Skeletal muscle tissue (tissue), 4 donors: ENCODE data around the gene EFCAB11. TPM values are rescaled to one million over a fixed set of nuclear protein-coding genes. Genes with fewer than 3 reads are reported as not detected.

Experiments used
- H3K27ac ChIP-seq: one replicate; pipeline ENCODE4 v1.7.0; 2013; ENCODE audit warnings: mild to moderate bottlenecking, low read depth, low read length, inconsistent platforms
- H3K27me3 ChIP-seq, 3 donors: one replicate each; pipeline ENCODE4 v1.7.0; 2013; ENCODE audit warnings: low read length in 3 of 3; ENCODE audit not compliant: control insufficient read depth in 3 of 3, insufficient read depth in 3 of 3
- H3K36me3 ChIP-seq, 3 donors: one replicate each; pipeline ENCODE4 v1.7.0; 2013; ENCODE audit warnings: low read length in 3 of 3; ENCODE audit not compliant: control insufficient read depth in 3 of 3, insufficient read depth in 3 of 3
- H3K4me1 ChIP-seq, 3 donors: one replicate each; pipeline ENCODE4 v1.7.0; 2013; ENCODE audit warnings: low read length in 3 of 3, mild to moderate bottlenecking in 3 of 3; ENCODE audit not compliant: control insufficient read depth in 3 of 3, insufficient read depth in 3 of 3
- H3K4me3 ChIP-seq, 3 donors: one replicate each; pipeline ENCODE4 v1.7.0; 2013; ENCODE audit warnings: low read length in 3 of 3
- H3K9ac ChIP-seq, 3 donors: one replicate each; pipeline ENCODE4 v1.7.0; 2013; ENCODE audit warnings: low read length in 3 of 3, mild to moderate bottlenecking in 3 of 3, moderate library complexity in 2 of 3, low read depth in 1 of 3
- H3K9me3 ChIP-seq, 3 donors: one replicate each; pipeline ENCODE4 v1.7.0; 2013; ENCODE audit warnings: low read length in 3 of 3; ENCODE audit not compliant: control insufficient read depth in 3 of 3
- total RNA-seq: library from RNA; depleted of rRNA; stranded (reverse); fragments of >200 nt; gene quantifications from one replicate; pipeline ENCODE4 v1.2.3, GENCODE V29; 2014
- donor health status: Osteomylitis.

EFCAB11 gene
- total RNA-seq, 1 donor from 2014 or later, result 7.3 TPM

DNA sequence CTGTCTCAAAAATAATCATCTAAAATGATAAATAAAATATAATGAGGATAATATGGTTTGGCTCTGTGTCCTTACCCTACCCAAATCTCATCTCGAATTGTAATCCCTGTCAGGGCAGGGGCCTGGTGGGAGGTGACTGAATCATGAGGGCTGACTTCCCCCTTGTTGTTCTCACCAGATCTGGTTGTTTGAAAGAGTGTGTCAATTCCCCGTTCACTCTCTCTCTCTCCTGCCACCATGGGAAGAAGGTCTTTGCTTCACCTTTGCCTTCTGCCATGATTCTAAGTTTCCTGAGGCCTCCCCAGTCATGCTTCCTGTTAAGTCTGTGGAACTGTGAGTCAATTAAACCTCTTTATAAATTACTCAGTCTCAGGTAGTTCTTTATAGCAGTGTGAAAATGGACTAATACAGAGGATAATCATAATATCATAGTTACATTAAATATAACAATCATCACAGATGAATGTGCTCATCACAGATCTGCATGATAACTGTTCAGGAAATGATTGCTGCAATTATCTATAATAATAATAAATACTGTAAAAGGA lies 12.6 kb downstream of the EFCAB11 start:
- H3K27ac ChIP-seq, result no peak overlapping the region
- H3K27me3 ChIP-seq, result no peaks in the 10 kb centered on the region
- no peaks in the 10 kb centered on the region for H3K4me1 ChIP-seq
- H3K36me3 ChIP-seq, result no peaks in the 10 kb centered on the region
- no peak overlapping the region for H3K4me3 ChIP-seq
- H3K9me3 ChIP-seq, result no peaks in the 10 kb centered on the region
- H3K9ac ChIP-seq, result no peak overlapping the region

DNA sequence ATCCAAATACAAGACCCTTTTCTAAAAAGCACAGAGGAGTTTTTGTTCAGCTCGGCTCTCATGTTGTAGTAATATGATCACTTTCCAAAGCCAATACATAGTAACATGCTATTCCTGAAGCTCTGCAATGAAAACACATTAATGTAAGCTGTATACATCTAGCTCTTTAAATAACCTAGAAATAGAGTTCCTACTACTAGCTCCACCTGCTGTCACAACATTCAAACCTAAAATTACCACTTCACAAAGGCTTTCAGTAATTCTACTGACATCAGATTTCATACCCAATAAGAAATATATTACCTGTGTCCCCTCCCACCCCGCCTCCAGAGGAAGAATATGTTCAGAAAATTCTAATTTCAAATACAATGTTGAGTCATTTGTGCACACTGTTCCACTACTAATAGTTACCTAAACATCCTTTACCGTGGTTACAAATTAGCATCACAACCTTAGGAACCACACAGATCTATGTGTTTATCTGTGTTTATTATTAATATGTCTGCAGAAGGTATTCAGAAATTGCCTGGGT lies 17.8 kb downstream of the EFCAB11 start:
- H3K9ac ChIP-seq, result no peak overlapping the region

DNA sequence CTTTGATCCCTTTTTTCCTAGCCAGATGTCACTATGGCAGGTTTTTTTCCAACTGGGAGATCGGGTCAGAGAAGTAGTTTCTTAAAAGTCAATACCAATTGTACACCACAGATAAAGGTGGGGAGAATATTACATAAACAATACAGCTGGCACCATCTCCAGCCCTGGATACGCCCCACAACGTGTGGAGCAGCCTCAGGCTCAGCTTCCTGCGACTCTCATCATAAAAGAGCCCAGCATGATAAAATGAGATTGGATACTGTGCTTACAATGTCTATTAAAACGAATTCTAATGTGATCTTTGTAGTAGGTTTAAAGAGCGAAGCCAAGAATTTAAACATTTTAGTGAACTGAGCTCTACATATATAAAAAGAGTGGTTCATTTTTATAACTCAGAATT lies 21.5 kb downstream of the EFCAB11 start:
- H3K9me3 ChIP-seq, result no peaks in the 10 kb centered on the region
- no peaks in the 10 kb centered on the region for H3K27me3 ChIP-seq
- no peaks in the 10 kb centered on the region for H3K4me1 ChIP-seq
- H3K27ac ChIP-seq, result no peak overlapping the region
- H3K4me3 ChIP-seq, result no peak overlapping the region
- no peak overlapping the region for H3K9ac ChIP-seq
- peaks cover 0 to 11% (median 0%) of the 10 kb centered on the region in 3 donors for H3K36me3 ChIP-seq

More for the DNA sequence above, 17.8 kb downstream of the EFCAB11 start:
- no peaks in the 10 kb centered on the region for H3K4me1 ChIP-seq
- no peaks in the 10 kb centered on the region for H3K27me3 ChIP-seq
- H3K36me3 ChIP-seq, result no peaks in the 10 kb centered on the region
- H3K4me3 ChIP-seq, result no peak overlapping the region
- H3K27ac ChIP-seq, result no peak overlapping the region
- H3K9me3 ChIP-seq, result no peaks in the 10 kb centered on the region

GRCh38 chr14:89927186-89927865 lies 27.2 kb downstream of the EFCAB11 start:
- Histone ChIP-seq H3K27me3 (no peaks in the 10 kb centered on the region), H3K4me1 (peaks cover 0 to 4% (median 0%) of the 10 kb centered on the region in 3 donors), H3K9me3 (no peaks in the 10 kb centered on the region), H3K36me3 (peaks cover 0 to 11% (median 0%) of the 10 kb centered on the region in 3 donors), H3K4me3 (no peak overlapping the region), H3K27ac (no peak overlapping the region), H3K9ac (no peak overlapping the region)

GRCh38 chr14:89926694-89927093 lies 27.8 kb downstream of the EFCAB11 start:
- Histone ChIP-seq H3K4me3 (no peak overlapping the region), H3K9ac (no peak overlapping the region), H3K9me3 (no peaks in the 10 kb centered on the region)

DNA sequence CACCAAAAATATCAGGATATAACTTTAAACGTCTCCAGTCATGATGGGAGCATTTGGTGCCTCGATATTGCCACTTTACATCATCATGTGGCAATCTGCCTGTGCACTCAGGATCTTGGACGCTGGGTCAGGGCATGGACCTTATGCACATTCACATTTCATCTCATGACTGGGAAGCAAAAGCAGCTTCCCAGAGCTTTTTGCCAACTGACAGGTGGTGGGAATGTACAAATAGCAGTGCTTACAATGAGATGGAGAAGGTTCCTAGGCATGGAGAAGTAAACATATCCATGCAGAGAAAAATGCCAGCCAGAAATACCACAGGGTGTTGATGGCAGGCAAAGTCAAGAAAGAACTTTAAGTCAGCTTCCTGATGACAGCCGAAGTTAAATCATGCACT lies 30.3 kb downstream of the EFCAB11 start:
- no peak overlapping the region for H3K9ac ChIP-seq

More at GRCh38 chr14:89926694-89927093, 27.8 kb downstream of the EFCAB11 start:
- Histone ChIP-seq H3K27me3 (no peaks in the 10 kb centered on the region), H3K4me1 (peaks cover 0 to 4% (median 0%) of the 10 kb centered on the region in 3 donors), H3K36me3 (peaks cover 0 to 11% (median 0%) of the 10 kb centered on the region in 3 donors), H3K27ac (no peak overlapping the region)

DNA sequence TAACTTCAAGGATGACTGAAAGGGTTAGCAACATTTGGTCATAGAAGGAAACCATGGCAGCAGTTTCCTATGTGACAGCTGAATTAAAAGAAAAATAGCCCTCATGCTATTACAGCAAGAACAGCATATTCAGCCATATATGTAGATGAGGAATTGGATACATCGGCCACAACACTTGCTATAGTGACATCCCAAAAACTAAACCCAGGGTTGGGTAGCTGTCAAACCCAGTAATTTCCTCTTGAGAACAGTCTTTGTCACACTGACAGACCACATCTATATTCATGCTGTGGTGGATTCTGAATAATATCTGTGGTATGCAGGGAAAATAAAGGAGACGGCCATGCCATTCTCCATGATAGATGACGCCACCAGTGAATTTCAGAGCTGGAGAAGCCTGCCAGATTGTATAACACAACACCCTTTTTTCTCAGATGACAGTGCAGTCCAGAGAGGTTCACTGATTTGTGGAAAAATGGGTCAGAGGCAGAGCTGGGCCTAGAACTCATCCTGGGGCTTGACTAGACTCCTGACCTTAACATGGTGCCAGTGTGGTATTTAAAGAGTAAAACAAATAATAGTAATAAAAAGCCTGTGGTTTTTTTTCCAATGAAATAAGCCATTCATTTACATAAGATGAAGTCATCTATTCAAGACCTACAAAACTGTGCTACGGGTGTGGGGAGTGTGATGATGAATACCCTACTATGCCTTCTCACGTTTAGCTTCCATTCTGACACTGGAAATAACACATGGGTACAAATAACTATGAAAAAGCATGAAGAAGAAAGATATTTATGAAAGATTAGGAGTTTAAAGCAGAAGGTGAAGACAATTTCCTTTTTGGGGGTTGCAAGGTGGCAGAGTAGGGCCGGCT lies 32.3 kb downstream of the EFCAB11 start:
- H3K4me3 ChIP-seq, result no peak overlapping the region
- no peaks in the 10 kb centered on the region for H3K9me3 ChIP-seq
- H3K27me3 ChIP-seq, result no peaks in the 10 kb centered on the region
- no peak overlapping the region for H3K27ac ChIP-seq
- peaks cover 0 to 4% (median 0%) of the 10 kb centered on the region in 3 donors for H3K4me1 ChIP-seq
- H3K9ac ChIP-seq, result no peak overlapping the region
- H3K36me3 ChIP-seq, result no peaks in the 10 kb centered on the region

More for the DNA sequence above, 30.3 kb downstream of the EFCAB11 start:
- Histone ChIP-seq H3K27ac (no peak overlapping the region), H3K4me3 (no peak overlapping the region), H3K9me3 (no peaks in the 10 kb centered on the region), H3K36me3 (no peaks in the 10 kb centered on the region), H3K4me1 (peaks cover 0 to 4% (median 0%) of the 10 kb centered on the region in 3 donors), H3K27me3 (no peaks in the 10 kb centered on the region)

DNA sequence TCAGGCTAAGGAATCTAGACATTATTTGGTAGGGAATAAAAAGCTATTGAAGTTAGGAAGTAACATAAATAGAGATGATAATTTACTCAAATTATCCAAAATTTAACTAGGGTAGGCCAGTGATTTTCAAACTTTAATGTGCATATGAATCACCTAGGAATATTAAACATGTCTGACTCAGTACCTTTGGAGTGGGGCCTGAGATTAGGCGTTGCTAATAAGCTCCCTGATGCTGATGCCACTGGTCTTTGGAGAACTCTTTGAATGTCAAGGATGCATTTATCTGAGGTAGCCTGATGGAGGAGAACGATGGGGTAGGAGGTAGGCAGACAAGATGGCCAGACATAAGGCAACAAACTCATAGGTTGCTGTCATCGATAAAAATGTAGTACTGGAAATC lies 33.2 kb downstream of the EFCAB11 start:
- peaks cover 0 to 4% (median 0%) of the 10 kb centered on the region in 3 donors for H3K4me1 ChIP-seq
- H3K27me3 ChIP-seq, result no peaks in the 10 kb centered on the region
- H3K9ac ChIP-seq, result no peak overlapping the region
- H3K4me3 ChIP-seq, result no peak overlapping the region
- H3K27ac ChIP-seq, result no peak overlapping the region
- H3K9me3 ChIP-seq, result no peaks in the 10 kb centered on the region
- no peaks in the 10 kb centered on the region for H3K36me3 ChIP-seq

DNA sequence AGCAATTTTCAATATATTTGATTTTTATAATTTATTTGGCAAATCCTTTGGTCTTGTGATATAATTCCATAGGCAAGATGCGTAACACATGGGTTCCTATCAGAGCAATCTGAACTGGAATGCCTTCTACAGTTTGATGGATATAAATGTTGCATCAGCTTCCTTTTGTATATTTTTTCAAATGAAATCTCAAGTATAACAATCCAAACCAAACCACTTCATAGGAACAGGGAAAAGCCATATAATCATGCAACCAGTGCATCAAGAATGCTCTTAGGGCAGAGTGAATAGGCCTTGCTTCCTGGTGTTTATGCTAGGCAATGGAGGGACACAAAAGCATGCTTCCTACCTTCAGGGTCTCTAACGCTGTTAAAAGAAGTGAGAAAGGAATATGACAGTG lies 34.5 kb downstream of the EFCAB11 start:
- no peaks in the 10 kb centered on the region for H3K36me3 ChIP-seq
- H3K4me1 ChIP-seq, result peaks cover 0 to 4% (median 0%) of the 10 kb centered on the region in 3 donors
- no peak overlapping the region for H3K9ac ChIP-seq
- H3K4me3 ChIP-seq, result no peak overlapping the region
- H3K9me3 ChIP-seq, result no peaks in the 10 kb centered on the region
- H3K27me3 ChIP-seq, result no peaks in the 10 kb centered on the region
- H3K27ac ChIP-seq, result no peak overlapping the region
